Natural killer cell (primary cell): ENCODE data around the gene AGFG1. TPM values are rescaled to one million over a fixed set of nuclear protein-coding genes. Genes with fewer than 3 reads are reported as not detected.

Experiments used
- ATAC-seq, 3 donors: fragments of 150-1000 bp in 2 of 3; fragments of 200-7000 bp in 1 of 3; cut with Tn5 transposase; 1 replicate in 1 of 3; 2 replicates in 2 of 3; pipeline ENCODE4 v1.10.0; 2021; ENCODE audit warnings: mild to moderate bottlenecking in 2 of 3, moderate library complexity in 2 of 3
- DNase-seq, 2 donors: peaks; one replicate each; pipeline versions ENCODE4 v3.0.0 to v3.0.0-alpha.2; 2013 to 2021; ENCODE audit warnings: mixed read lengths in 1 of 2
- H3K27ac ChIP-seq: one replicate; pipeline ENCODE4 v1.5.1; 2013; ENCODE audit warnings: mild to moderate bottlenecking, low read length
- H3K27me3 ChIP-seq: one replicate; pipeline ENCODE4 v1.6.1; 2013; ENCODE audit warnings: low read length; ENCODE audit not compliant: control insufficient read depth, insufficient read depth
- H3K36me3 ChIP-seq: one replicate; pipeline ENCODE4 v1.6.1; 2013; ENCODE audit warnings: low read length; ENCODE audit not compliant: control insufficient read depth, insufficient read depth
- H3K4me1 ChIP-seq: one replicate; pipeline ENCODE4 v1.6.1; 2013; ENCODE audit warnings: low read length; ENCODE audit not compliant: control insufficient read depth, insufficient read depth
- H3K4me3 ChIP-seq: one replicate; pipeline ENCODE4 v1.5.1; 2013; ENCODE audit warnings: low read length
- H3K9me3 ChIP-seq: one replicate; pipeline ENCODE4 v1.6.1; 2013; ENCODE audit warnings: low read length; ENCODE audit not compliant: control insufficient read depth, insufficient read depth
- H3K27ac Mint-ChIP-seq, 2 donors: one replicate each; pipeline ENCODE4 v1.8.0; 2022; ENCODE audit warnings: mild to moderate bottlenecking in 2 of 2, mixed read lengths in 2 of 2, moderate library complexity in 1 of 2
- H3K27me3 Mint-ChIP-seq, 2 donors: one replicate each; pipeline ENCODE4 v1.8.0; 2022; ENCODE audit warnings: low read depth in 2 of 2, mixed read lengths in 2 of 2
- H3K36me3 Mint-ChIP-seq: one replicate; pipeline ENCODE4 v1.8.0; 2022; ENCODE audit warnings: mixed read lengths
- H3K4me1 Mint-ChIP-seq, 2 donors: one replicate each; pipeline ENCODE4 v1.8.0; 2022; ENCODE audit warnings: mixed read lengths in 2 of 2
- H3K4me3 Mint-ChIP-seq: one replicate; pipeline ENCODE4 v1.8.0; 2022; ENCODE audit warnings: mild to moderate bottlenecking, moderate library complexity, mixed read lengths
- H3K9me3 Mint-ChIP-seq, 2 donors: one replicate each; pipeline ENCODE4 v1.8.0; 2022; ENCODE audit warnings: mixed read lengths in 2 of 2
- CTCF ChIP-seq: fragments of 200-600 bp; IDR thresholded peaks from one replicate; pipeline ENCODE4 v1.8.0; 2022; ENCODE audit warnings: antibody characterized with exemption
- WGBS: methylation state at CpG from one replicate; pipeline ENCODE4 v1.1.7; 2013; ENCODE audit warnings: missing lambda C conversion rate; ENCODE audit not compliant: insufficient coverage; 5-methylcytosine and 5-hydroxymethylcytosine counted together
- intact Hi-C: fragments of 100-400 bp; cut with micrococcal nuclease; formaldehyde crosslinking; loops from one replicate; pipeline ENCODE4 v1.14.2; 2022
- total RNA-seq, 4 donors: library from RNA; stranded (reverse); fragments of 120-200 nt in 1 of 4; gene quantifications; one replicate each; pipeline versions ENCODE4 v1.2.3 to v1.2.4, GENCODE V29; 2013 to 2022

AGFG1 gene
- total RNA-seq, 3 donors from 2014 or later (not counting 1 experiment from before 2014, with no cell fraction given), result 65.0 to 71.6 (median 67.3) TPM

- no peaks in the 10 kb centered on the region for H3K27me3 Mint-ChIP-seq
- no peaks in the 10 kb centered on the region for H3K27me3 ChIP-seq
- no peak for TF ChIP-seq CTCF
- H3K27ac ChIP-seq, result no peak overlapping the region
- WGBS, result 99% methylated on average over 2 of the region's 4 CpGs
- no peak for ATAC-seq
- no peaks in the 10 kb centered on the region for H3K9me3 Mint-ChIP-seq
- no peaks in the 10 kb centered on the region for H3K36me3 ChIP-seq
- H3K36me3 Mint-ChIP-seq, result no peaks in the 10 kb centered on the region
- H3K4me3 Mint-ChIP-seq, result no peak overlapping the region
- DNase-seq, result no peak
- no peaks in the 10 kb centered on the region for H3K4me1 ChIP-seq
- H3K9me3 ChIP-seq, result no peaks in the 10 kb centered on the region
- no peak overlapping the region for H3K4me3 ChIP-seq
- H3K4me1 Mint-ChIP-seq, result peaks cover 81 to 86% of the 10 kb centered on the region in 2 donors
- H3K27ac Mint-ChIP-seq, result peak overlapping the region in 1 of 2 donors; percentile 66
- intact Hi-C loops, result no loop called here
Measured at GRCh38 chr2:227511239-227511930, 39.4 kb downstream of the AGFG1 start.

GRCh38 chr2:227511955-227512354 lies 40.0 kb downstream of the AGFG1 start:
- no peak for DNase-seq
- H3K36me3 ChIP-seq, result no peaks in the 10 kb centered on the region
- no peaks in the 10 kb centered on the region for H3K4me1 ChIP-seq
- H3K9me3 ChIP-seq, result no peaks in the 10 kb centered on the region
- intact Hi-C loops, result no loop called here
- Mint-ChIP-seq H3K27me3 (no peaks in the 10 kb centered on the region), H3K36me3 (no peaks in the 10 kb centered on the region), H3K4me1 (peaks cover 79 to 86% of the 10 kb centered on the region in 2 donors), H3K27ac (peak overlapping the region in 1 of 2 donors; percentile 66), H3K4me3 (no peak overlapping the region), H3K9me3 (no peaks in the 10 kb centered on the region)
- TF ChIP-seq CTCF, result no peak
- ATAC-seq, result no peak
- no peak overlapping the region for H3K27ac ChIP-seq
- 96% methylated on average over 3 of the region's 3 CpGs for WGBS
- H3K27me3 ChIP-seq, result no peaks in the 10 kb centered on the region
- H3K4me3 ChIP-seq, result no peak overlapping the region

- no peak overlapping the region for H3K4me3 Mint-ChIP-seq
- no peaks in the 10 kb centered on the region for H3K9me3 ChIP-seq
- intact Hi-C loops, result no loop called here
Measured at GRCh38 chr2:227513113-227513512, 41.2 kb downstream of the AGFG1 start.

More at GRCh38 chr2:227513113-227513512, 41.2 kb downstream of the AGFG1 start:
- H3K4me1 Mint-ChIP-seq, result peaks cover 86 to 93% of the 10 kb centered on the region in 2 donors
- peak overlapping the region in 1 of 2 donors; percentile 31 for H3K27ac Mint-ChIP-seq
- H3K27me3 Mint-ChIP-seq, result no peaks in the 10 kb centered on the region
- Histone ChIP-seq H3K4me3 (no peak overlapping the region), H3K27ac (no peak overlapping the region), H3K27me3 (no peaks in the 10 kb centered on the region), H3K4me1 (no peaks in the 10 kb centered on the region), H3K36me3 (no peaks in the 10 kb centered on the region)
- TF ChIP-seq CTCF, result no peak
- ATAC-seq (no peak), DNase-seq (no peak)
- H3K36me3 Mint-ChIP-seq, result no peaks in the 10 kb centered on the region
- 100% methylated on average over 1 of the region's 1 CpG for WGBS
- H3K9me3 Mint-ChIP-seq, result no peaks in the 10 kb centered on the region
